ENCODE data around the gene IFITM2. TPM values are rescaled to one million over a fixed set of nuclear protein-coding genes. Genes with fewer than 3 reads are reported as not detected.
"Not testable (repeated sequence)": the region's sequence is repeated elsewhere in the genome, so short reads cannot be mapped to it uniquely, and the experiment has no call there.

The IFITM2 gene
- 100 to 1,000 TPM; 197 to 257 (median 231) TPM for total RNA-seq

DNA sequence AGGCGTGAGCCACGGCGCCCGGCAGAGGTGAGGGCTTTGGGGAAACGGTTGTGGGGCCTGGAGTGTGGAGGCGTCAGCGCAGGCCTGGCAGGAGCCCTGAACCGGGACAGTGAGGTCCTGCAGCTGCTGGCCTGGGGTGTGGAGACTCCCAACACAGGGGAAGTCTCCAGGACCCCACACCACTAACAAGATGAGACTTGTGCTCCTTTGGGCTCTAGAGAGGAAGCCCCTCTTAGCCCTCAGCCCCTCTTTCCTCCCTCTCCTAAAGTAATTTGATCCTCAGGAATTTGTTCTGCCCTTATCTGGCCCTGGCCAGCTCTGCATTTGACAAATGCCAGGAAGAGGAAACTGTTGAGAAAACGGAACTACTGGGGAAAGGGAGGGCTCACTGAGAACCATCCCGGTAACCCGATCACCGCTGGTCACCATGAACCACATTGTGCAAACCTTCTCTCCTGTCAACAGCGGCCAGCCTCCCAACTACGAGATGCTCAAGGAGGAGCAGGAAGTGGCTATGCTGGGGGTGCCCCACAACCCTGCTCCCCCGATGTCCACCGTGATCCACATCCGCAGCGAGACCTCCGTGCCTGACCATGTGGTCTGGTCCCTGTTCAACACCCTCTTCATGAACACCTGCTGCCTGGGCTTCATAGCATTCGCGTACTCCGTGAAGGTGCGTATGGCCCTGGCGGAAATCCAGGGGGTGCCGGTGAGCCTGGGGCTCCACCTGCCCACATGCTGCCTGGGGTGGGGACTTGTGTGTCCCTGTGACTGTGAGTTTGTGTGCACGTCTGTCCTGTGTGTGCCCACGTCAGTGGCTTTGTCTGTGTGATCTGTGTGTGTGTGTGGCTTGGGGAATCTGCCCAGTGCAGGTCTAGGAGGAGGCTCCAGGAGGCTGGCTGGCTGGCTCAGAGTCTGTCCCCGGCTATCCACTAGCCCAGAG is at the start of gene IFITM2:
IFITM2 (plus strand) TSS at position 51 of the 943 bp plus-strand sequence; CDS start at position 428, 377 bp downstream.
- DNase-seq; H3K27me3 Mint-ChIP-seq (ENCODE audit: low read depth); H3K9me3 Mint-ChIP-seq; H3K36me3 Mint-ChIP-seq (ENCODE audit: insufficient read depth): not testable (repeated sequence)
- Mint-ChIP-seq H3K4me3 (peak within 1 kb of the TSS; percentile 93), H3K4me1 (ENCODE audit: low read depth) (peaks cover 52% of the 10 kb centered on the region)
- ATAC-seq = peak; percentile 25 to 32

DNA sequence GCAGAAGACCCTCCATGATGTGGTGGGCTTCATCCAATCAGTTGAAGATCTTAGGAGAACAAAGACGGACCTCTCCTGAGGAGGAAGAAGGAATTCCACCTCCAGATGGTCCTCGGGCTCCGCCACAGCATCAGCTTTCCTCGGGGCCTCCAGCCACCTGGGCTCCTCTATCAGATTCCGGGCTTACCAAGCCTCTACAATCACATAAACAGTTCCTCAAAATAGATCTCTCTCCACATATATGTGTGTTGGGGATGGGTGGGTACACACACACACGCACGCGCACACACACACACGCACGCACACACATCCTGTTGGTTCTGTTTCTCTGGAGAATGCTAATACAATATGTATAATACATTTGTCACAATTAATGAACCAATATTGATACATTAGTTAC is 48.2 kb upstream of the IFITM2 start:
- Mint-ChIP-seq H3K27me3 (ENCODE audit: low read depth) (no peaks in the 10 kb centered on the region), H3K4me3 (no peak overlapping the region), H3K4me1 (ENCODE audit: low read depth) (no peaks in the 10 kb centered on the region), H3K36me3 (ENCODE audit: insufficient read depth) (no peaks in the 10 kb centered on the region), H3K9me3 (no peaks in the 10 kb centered on the region)
- ATAC-seq (no peak), DNase-seq (no peak)

DNA sequence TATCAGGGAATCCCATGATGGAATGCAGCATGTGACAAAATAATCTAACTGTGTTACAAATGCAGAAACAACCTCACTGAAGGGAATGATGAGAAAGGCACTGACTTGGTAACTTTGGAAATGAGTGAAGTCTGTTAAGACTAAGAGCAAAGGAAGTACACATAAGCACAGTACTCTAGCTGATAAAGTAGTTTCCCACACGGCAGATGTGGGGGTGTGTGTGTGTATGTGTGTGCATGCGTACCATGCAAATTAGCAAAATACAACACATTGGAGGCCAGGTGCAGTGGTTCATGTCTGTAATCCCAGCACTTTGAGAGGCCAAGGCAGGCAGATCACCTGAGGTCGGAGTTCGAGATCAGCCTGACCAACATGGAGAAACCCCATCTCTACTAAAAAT is 46.0 kb upstream of the IFITM2 start:
- Mint-ChIP-seq H3K4me1 (ENCODE audit: low read depth) (peaks cover 3% of the 10 kb centered on the region), H3K9me3 (no peaks in the 10 kb centered on the region), H3K36me3 (ENCODE audit: insufficient read depth) (no peaks in the 10 kb centered on the region), H3K4me3 (no peak overlapping the region), H3K27me3 (ENCODE audit: low read depth) (no peaks in the 10 kb centered on the region)
- ATAC-seq = no peak
- no peak for DNase-seq

DNA sequence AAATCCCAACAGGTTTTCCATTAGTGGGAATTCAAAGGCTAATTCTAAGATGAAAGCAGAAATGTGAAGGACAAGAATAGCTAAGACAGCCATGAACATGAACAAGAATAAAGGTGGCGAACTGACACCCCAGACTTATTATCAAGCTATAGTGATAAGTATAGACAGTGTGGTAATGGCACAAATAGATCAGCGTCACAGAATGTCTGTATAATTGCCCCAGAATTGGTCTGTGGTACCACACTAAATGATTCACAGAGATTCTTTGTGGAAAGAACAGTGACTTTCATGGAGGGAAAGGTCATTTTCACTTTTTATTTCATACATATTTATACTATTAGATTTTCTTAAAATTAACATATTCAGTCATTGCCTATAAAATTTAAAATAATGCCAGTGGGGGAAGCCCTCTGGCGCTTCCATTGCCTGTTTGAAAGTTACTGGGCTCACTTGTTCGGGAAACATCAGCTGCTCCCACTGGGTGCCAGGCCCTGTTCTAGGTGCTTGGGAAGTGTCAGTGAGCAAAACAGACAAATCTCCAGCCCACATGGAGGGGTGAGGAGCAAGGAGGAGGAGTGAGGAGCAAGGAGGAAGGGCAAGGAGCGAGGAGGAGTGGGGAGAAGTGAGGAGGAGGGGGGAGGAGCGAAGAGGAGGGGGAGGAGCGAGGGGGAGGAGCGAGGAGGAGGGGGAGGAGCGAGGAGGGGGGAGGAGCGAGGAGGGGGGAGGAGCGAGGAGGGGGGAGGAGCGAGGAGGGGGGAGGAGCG is 40.8 kb upstream of the IFITM2 start:
- no peaks in the 10 kb centered on the region for H3K27me3 Mint-ChIP-seq (ENCODE audit: low read depth)
- ATAC-seq = peak; percentile 53 to 55
- DNase-seq = no peak

DNA sequence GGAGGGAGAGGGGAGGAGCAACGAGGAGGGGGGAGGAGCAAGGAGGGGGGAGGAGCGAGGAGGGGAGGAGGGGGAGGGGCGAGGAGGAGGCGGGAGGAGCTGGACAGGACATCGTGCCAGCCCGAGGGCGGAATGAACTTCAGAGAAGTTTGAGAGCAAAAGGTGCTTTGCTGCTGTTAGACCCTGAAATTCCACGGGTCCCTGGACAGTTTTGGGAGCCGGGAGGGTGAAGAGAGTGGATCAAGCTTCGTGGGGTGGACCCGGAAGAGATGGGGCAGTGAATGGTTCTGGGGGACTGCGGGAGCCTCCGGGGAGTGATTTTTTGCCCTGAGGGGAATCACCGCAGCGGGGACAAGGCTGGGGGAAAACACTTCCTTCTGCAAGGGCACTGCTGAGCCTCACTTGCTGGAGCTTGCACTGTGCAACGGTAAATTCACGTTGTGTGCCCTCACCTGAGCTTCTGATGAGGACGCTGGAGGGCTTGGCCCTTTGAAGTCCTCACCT is 40.1 kb upstream of the IFITM2 start:
- H3K27me3 Mint-ChIP-seq (ENCODE audit: low read depth) = no peaks in the 10 kb centered on the region
- H3K4me1 Mint-ChIP-seq (ENCODE audit: low read depth) = peaks cover 39% of the 10 kb centered on the region
- ATAC-seq (peak; percentile 5 to 34), DNase-seq (no peak)
- no peaks in the 10 kb centered on the region for H3K9me3 Mint-ChIP-seq
- peak overlapping the region; percentile 84 for H3K4me3 Mint-ChIP-seq
- H3K36me3 Mint-ChIP-seq (ENCODE audit: insufficient read depth) = no peaks in the 10 kb centered on the region

More for the DNA sequence above, 40.8 kb upstream of the IFITM2 start:
- Mint-ChIP-seq H3K4me1 (ENCODE audit: low read depth) (peaks cover 39% of the 10 kb centered on the region), H3K9me3 (no peaks in the 10 kb centered on the region), H3K4me3 (peak overlapping the region; percentile 70), H3K36me3 (ENCODE audit: insufficient read depth) (no peaks in the 10 kb centered on the region)

DNA sequence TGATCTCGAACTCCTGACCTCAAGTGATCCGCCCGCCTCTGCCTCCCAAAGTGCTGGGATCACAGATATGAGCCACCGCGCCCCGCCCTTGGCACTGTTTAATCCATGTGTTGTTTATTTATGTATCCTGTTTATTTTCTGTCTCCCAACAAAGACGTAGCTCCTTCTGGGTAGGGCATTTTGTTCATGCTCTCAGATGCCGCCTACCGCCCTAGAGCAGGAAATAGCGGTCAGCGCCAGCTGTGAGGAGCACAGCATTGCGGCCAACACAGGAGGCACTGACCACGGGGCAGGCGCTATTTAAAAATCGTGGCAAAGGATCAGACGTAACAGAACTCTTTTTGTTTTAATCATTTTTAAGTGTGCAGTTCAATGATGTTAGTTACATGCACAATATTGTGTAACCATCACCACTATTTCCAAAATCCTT is 38.9 kb upstream of the IFITM2 start:
- ATAC-seq = peak in 1 of 2 donors; percentile 5
- H3K27me3 Mint-ChIP-seq (ENCODE audit: low read depth); DNase-seq; H3K9me3 Mint-ChIP-seq; H3K36me3 Mint-ChIP-seq (ENCODE audit: insufficient read depth): not testable (repeated sequence)
- Mint-ChIP-seq H3K4me1 (ENCODE audit: low read depth) (peaks cover 39% of the 10 kb centered on the region), H3K4me3 (peak overlapping the region; percentile 84)

DNA sequence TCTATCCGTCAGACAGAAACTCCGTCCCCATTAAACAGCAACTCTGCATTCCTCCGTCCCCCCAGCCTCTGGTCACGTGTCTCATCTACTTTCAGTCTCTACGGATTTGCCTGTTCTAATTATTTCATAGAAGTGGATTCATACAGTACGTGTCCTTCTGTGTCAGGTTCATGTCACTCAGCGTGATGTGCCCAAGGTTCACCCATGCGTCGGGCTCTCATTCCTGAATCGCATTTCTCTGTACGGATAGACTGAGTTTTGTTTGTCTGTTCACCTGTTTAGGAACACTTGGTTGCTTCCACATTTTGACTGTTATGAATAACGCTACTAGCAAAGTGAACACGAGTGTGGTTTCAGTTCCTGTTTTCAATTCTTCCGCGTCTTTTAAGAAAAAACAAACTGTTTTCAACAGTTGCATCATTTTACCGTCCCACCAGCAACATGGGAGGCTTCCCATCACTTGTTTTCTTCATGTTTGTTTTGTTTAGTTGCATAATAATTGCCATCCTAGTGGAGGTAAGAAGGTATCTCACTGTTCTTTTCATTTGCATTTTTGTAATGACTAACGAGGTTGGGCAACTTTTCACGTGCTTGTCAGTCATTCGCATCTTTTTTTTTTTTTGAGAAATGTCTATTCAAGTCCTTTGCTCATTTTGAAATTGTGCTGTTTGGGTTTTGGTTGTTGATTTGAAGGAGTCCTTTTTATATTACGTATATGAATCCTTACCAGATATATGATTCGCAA is 38.3 kb upstream of the IFITM2 start:
- DNase-seq = no peak
- Mint-ChIP-seq H3K27me3 (ENCODE audit: low read depth) (no peaks in the 10 kb centered on the region), H3K4me1 (ENCODE audit: low read depth) (peaks cover 39% of the 10 kb centered on the region), H3K4me3 (peak overlapping the region; percentile 84), H3K9me3 (no peaks in the 10 kb centered on the region), H3K36me3 (ENCODE audit: insufficient read depth) (no peaks in the 10 kb centered on the region)
- peak; percentile 76 to 83 for ATAC-seq

DNA sequence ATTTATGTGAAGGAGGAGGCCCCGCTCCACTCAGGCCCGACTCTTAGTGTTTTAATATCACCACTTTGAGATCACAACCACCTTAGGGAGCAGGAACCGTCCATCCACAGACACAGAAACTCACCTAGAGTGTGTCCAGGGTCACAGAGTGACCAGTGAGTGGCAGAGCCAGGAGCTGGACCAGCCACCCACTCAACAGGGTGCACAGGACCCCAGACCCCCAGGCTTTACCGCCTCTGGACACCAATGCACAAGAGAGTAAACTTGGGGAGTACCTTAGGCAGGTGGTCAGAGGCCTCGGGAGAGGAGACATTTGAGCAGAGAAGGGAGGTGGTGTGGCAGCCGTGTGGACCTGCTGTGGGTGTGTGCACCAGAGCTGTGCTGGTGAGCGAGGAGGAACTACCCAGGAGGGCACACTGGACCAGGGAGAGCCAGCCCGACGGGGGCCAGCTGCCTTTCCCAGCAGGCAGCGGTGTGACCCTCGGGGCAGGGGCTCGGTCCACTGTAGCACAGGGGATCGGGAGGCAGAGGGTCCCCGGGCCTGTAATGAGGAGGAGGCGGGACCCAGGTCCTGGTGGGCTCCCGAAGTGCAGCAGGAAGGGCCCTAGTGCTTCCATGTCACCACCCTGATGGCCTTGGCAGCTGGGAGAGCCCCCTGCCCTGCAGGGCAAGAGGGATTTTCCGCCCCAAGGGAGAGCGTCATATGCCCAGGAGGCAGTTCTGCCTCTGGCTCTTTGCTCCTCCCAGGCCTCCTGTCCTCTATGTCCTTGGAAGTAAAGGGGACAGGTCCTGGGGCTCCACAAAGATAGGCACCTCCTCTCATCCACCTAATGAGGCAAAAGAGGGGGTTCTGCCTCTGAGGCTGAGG is 36.9 kb upstream of the IFITM2 start:
- H3K4me1 Mint-ChIP-seq (ENCODE audit: low read depth) = peaks cover 38% of the 10 kb centered on the region
- no peaks in the 10 kb centered on the region for H3K36me3 Mint-ChIP-seq (ENCODE audit: insufficient read depth)
- no peak for ATAC-seq
- no peak overlapping the region for H3K4me3 Mint-ChIP-seq
- DNase-seq = no peak
- no peaks in the 10 kb centered on the region for H3K27me3 Mint-ChIP-seq (ENCODE audit: low read depth)
- H3K9me3 Mint-ChIP-seq = no peaks in the 10 kb centered on the region

DNA sequence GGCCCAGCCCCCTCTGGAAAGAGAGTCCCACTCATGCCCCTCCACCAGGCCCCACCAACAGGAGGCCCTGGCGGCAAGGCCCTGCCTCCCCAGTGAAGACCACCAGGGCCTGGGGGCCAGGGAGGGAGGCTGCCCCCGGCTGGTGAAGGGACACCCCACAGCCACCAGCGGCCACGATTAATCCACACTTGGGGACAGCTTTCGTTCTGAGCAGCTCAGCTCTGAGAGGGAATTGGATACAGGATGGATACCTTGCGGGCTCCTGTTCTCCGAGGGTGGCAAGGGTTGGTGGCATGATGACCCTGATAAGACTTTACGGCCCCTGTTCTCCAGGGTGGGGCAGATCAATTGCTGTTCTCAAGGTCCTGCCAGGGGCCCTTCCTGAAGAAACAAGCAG is 36.3 kb upstream of the IFITM2 start:
- DNase-seq (no peak), ATAC-seq (no peak)
- H3K4me1 Mint-ChIP-seq (ENCODE audit: low read depth) = peaks cover 38% of the 10 kb centered on the region
- H3K27me3 Mint-ChIP-seq (ENCODE audit: low read depth) = no peaks in the 10 kb centered on the region
- H3K36me3 Mint-ChIP-seq (ENCODE audit: insufficient read depth) = no peaks in the 10 kb centered on the region
- no peak overlapping the region for H3K4me3 Mint-ChIP-seq
- H3K9me3 Mint-ChIP-seq = peaks cover 4% of the 10 kb centered on the region

DNA sequence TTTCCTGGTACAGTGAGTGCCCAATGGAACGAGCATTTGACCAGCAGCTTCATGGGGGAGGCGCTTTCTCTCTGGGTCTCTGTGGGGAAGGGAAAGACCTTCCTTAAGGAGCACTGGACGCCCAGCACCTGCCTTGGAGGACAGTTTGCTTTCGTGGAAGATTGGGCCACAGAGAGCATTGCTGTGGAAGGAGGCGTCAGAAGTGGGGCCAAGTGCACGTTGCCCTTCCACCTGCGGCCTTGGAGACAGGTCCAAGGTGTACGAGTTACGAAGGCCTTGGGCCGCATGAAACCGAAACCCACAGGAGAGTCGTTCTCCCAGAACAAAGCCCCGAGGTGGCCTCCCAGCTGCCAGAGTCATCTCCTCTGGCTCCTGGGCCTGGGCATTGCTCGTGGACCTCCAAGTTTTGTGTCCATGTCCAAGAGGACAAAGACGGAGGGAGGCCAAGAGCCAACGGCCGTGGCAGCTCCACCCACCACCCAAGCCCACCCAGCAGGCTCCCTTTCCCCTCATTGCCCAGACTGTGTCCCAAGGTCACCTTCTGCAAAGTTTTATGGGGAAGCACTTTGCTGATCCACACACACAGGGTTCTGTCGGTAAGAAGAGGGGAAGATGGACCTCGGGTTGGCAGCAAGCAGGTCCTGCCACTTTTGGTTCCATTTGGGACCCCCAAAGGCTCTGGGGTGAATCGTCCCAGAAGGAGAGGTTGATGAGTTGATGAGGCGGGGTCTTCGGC is 35.3 kb upstream of the IFITM2 start:
- DNase-seq = no peak
- H3K4me3 Mint-ChIP-seq = no peak overlapping the region
- no peak for ATAC-seq
- H3K4me1 Mint-ChIP-seq (ENCODE audit: low read depth) = peaks cover 32% of the 10 kb centered on the region
- no peaks in the 10 kb centered on the region for H3K27me3 Mint-ChIP-seq (ENCODE audit: low read depth)
- H3K36me3 Mint-ChIP-seq (ENCODE audit: insufficient read depth) = no peaks in the 10 kb centered on the region
- H3K9me3 Mint-ChIP-seq = peaks cover 10% of the 10 kb centered on the region

DNA sequence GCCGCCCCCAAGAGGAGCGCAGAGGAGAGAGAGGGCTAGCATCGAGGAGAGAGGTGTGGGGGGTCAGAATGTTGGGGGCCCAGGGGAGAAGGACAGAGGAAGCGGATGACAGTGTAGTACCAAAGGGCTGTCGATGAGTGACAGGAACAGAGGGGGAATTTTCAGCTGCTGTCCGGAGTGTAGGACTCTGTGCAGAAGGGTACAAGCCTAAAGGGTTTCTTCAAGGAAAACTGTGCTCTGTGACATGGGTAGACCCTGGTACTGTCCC is 34.8 kb upstream of the IFITM2 start:
- no peak overlapping the region for H3K4me3 Mint-ChIP-seq
- DNase-seq = no peak
- H3K36me3 Mint-ChIP-seq (ENCODE audit: insufficient read depth) = no peaks in the 10 kb centered on the region
- peaks cover 32% of the 10 kb centered on the region for H3K4me1 Mint-ChIP-seq (ENCODE audit: low read depth)
- H3K9me3 Mint-ChIP-seq = peaks cover 12% of the 10 kb centered on the region
- ATAC-seq = no peak
- H3K27me3 Mint-ChIP-seq (ENCODE audit: low read depth) = no peaks in the 10 kb centered on the region

DNA sequence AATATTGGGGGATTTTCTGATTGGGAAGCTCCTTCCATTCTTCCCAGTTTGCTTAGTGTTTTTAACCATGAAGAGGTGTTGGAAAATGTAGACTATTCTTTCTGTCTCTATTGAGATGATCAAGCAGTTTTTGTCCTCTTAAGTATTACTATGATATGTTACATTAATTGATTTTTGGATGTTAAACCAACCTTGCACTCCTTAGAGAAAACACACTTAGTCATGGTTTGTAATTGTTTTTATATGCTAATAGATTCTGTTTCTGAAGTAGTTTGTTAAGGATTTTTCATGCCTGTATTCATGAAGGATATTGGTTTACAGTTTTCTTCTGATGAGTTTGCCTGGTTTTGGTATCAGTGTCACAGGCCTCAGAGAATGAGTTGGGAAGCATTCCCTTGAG is 31.4 kb upstream of the IFITM2 start:
- DNase-seq (no peak), ATAC-seq (no peak)
- peaks cover 8% of the 10 kb centered on the region for H3K27me3 Mint-ChIP-seq (ENCODE audit: low read depth)
- H3K4me1 Mint-ChIP-seq (ENCODE audit: low read depth) = peaks cover 22% of the 10 kb centered on the region
- no peaks in the 10 kb centered on the region for H3K36me3 Mint-ChIP-seq (ENCODE audit: insufficient read depth)
- peaks cover 12% of the 10 kb centered on the region for H3K9me3 Mint-ChIP-seq
- H3K4me3 Mint-ChIP-seq = no peak overlapping the region

Measured in activated T-cell treated with anti-CD3 and anti-CD28 coated beads, Interleukin-2, amount 50 U/mL, for 4 hours (primary cell).